Stomach (tissue), 9 donors: ENCODE measurements around the gene HERC4. TPM values are rescaled to one million over a fixed set of nuclear protein-coding genes. Genes with fewer than 3 reads are reported as not detected.

ENCODE experiments used
- DNase-seq, 2 donors: peaks; one replicate each; pipeline versions ENCODE4 v3.0.0 to v3.0.0-alpha.2; 2013 to 2019
- H3K27ac ChIP-seq, 5 donors: fragments of 200-600 bp in 4 of 5; sonication (generic) in 4 of 5; one replicate each; pipeline ENCODE4 v1.5.1; 2013 to 2019; ENCODE audit warnings: mild to moderate bottlenecking in 1 of 5, moderate library complexity in 1 of 5
- H3K27me3 ChIP-seq, 3 donors: fragments of 200-600 bp; sonication (generic); one replicate each; pipeline ENCODE4 v1.5.1; 2017 to 2019; ENCODE audit warnings: mixed run types in 1 of 3
- H3K36me3 ChIP-seq, 4 donors: fragments of 200-600 bp; sonication (generic); 1 replicate in 3 of 4; 2 replicates in 1 of 4; pipeline ENCODE4 v1.5.1; 2016 to 2019
- H3K4me1 ChIP-seq, 4 donors: fragments of 200-600 bp; sonication (generic); one replicate each; pipeline ENCODE4 v1.5.1; 2016 to 2019
- H3K4me3 ChIP-seq, 4 donors: fragments of 200-600 bp; sonication (generic) in 3 of 4; one replicate each; pipeline ENCODE4 v1.5.1; 2016 to 2019; ENCODE audit warnings: mild to moderate bottlenecking in 1 of 4
- H3K9me3 ChIP-seq, 4 donors: fragments of 200-600 bp; sonication (generic); one replicate each; pipeline ENCODE4 v1.5.1; 2016 to 2019
- CTCF ChIP-seq, 7 experiments: fragments of 450-650 bp in 4 of 7; fragments of 200-600 bp in 3 of 7; sonication (generic) in 3 of 7; IDR thresholded peaks; one replicate each; pipeline ENCODE4 v1.5.1; 2016 to 2019; ENCODE audit warnings: antibody characterized with exemption in 7 of 7, control low read depth in 2 of 7, mild to moderate bottlenecking in 1 of 7
- EP300 ChIP-seq: sonication (generic); formaldehyde crosslinking; IDR thresholded peaks from one replicate; pipeline ENCODE4 v1.6.1; 2017; ENCODE audit warnings: antibody characterized with exemption
- POLR2A ChIP-seq, 4 donors: fragments of 450-650 bp; IDR thresholded peaks; one replicate each; pipeline ENCODE4 v1.6.1; 2016; ENCODE audit warnings: antibody characterized with exemption in 4 of 4, control low read depth in 2 of 4, mild to moderate bottlenecking in 1 of 4, moderate library complexity in 1 of 4
- POLR2AphosphoS5 ChIP-seq, 3 donors: sonication (generic); formaldehyde crosslinking; IDR thresholded peaks; one replicate each; pipeline ENCODE4 v1.6.1; 2016; ENCODE audit warnings: antibody characterized with exemption in 3 of 3
- WGBS, 5 donors: extraction: QIAGEN DNeasy Blood & Tissue Kit in 3 of 5; methylation state at CpG; one replicate each; pipeline versions ENCODE4 v1.1.5 to v1.1.7; 2013 to 2018; 5-methylcytosine and 5-hydroxymethylcytosine counted together
- intact Hi-C: fragments of 100-400 bp; cut with DNase I; formaldehyde crosslinking; loops from one replicate; pipeline ENCODE4 v1.15.1; 2023; ENCODE audit warnings: low total_unique reads
- polyA plus RNA-seq, 3 donors: library from polyadenylated mRNA; stranded (reverse); fragments of 200-250 nt; gene quantifications; one replicate each; pipeline ENCODE4 v1.2.3, GENCODE V29; 2013
- total RNA-seq, 5 donors: library from RNA; depleted of rRNA; stranded (reverse); fragments of >200 nt; gene quantifications; one replicate each; pipeline versions ENCODE4 v1.1.0 to v1.2.3, GENCODE V29; 2014 to 2016
- donor health status: healthy with polysubstance abuse.
- donor health status: Bipolar disorder and iron deficiency.
- donor health status: healthy.

Gene HERC4
- total and polyA plus RNA-seq, 8 donors = 5.8 to 116 (median 14.4) TPM

DNA sequence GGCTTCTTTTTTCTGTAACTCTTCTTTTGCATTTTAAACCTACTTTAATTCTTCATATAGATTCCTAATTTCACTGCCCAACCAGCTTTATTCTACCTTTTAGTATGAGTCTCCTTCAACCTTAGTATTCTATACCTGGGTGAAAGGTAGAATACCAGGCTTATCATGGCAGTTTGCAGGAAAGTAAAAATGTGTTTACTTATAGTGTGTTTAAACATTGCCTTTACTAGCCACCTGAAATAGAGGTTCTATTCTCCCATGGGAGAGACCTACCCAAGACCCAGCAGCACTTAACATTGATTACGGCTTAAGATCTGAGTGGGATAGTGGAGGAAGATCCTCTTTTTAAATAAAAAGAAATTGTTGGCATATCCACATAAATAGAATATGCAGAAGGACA lies 32.6 kb upstream of the HERC4 start:
- H3K27me3 ChIP-seq = no peaks in the 10 kb centered on the region
- H3K27ac ChIP-seq = peak overlapping the region in 1 of 5 donors; percentile 52
- 29 to 68% (median 59%) methylated on average over 1 of the region's 1 CpG for WGBS, 5 donors
- no peak overlapping the region for H3K4me3 ChIP-seq
- TF ChIP-seq EP300 = no peak
- no peak for TF ChIP-seq POLR2A (IDR thresholded peaks at IDR 0.05)
- no peak for TF ChIP-seq CTCF (IDR thresholded peaks at IDR 0.05)
- TF ChIP-seq POLR2AphosphoS5 (IDR thresholded peaks at IDR 0.05) = no peak
- H3K9me3 ChIP-seq = no peaks in the 10 kb centered on the region
- peaks cover 0 to 17% (median 4%) of the 10 kb centered on the region in 4 donors for H3K4me1 ChIP-seq
- intact Hi-C loops = no loop called here
- H3K36me3 ChIP-seq = no peaks in the 10 kb centered on the region
- peak in 1 of 2 donors; percentile 43 for DNase-seq

DNA sequence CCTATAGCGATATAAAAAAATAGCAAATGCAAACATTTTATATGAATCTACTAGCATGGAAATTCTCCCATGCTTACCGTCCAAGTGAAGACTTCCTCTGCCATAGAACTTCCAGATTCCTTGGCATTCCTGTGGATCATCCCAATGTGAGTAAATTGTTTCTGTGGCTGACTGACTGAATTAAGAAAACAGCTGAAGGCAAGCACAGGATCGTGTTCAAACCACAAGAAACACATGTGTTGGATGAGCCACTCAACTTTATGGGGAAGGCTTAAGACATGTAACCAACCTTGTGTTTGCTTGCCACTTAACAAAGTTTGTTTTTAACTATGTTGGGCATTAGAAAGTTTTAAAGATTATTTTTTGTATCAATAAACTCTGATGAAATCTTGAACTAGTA lies 31.6 kb upstream of the HERC4 start:
- H3K4me3 ChIP-seq = no peak overlapping the region
- DNase-seq = no peak
- WGBS, 5 donors = 47 to 65% (median 59%) methylated on average over 3 of the region's 3 CpGs
- intact Hi-C loops = no loop called here
- no peak overlapping the region for H3K27ac ChIP-seq
- H3K36me3 ChIP-seq = no peaks in the 10 kb centered on the region
- no peaks in the 10 kb centered on the region for H3K9me3 ChIP-seq
- H3K4me1 ChIP-seq = peaks cover 0 to 17% (median 7%) of the 10 kb centered on the region in 4 donors
- TF ChIP-seq POLR2AphosphoS5 (IDR thresholded peaks at IDR 0.05) (no peak), CTCF (IDR thresholded peaks at IDR 0.05) (no peak), POLR2A (IDR thresholded peaks at IDR 0.05) (no peak), EP300 (no peak)
- no peaks in the 10 kb centered on the region for H3K27me3 ChIP-seq

DNA sequence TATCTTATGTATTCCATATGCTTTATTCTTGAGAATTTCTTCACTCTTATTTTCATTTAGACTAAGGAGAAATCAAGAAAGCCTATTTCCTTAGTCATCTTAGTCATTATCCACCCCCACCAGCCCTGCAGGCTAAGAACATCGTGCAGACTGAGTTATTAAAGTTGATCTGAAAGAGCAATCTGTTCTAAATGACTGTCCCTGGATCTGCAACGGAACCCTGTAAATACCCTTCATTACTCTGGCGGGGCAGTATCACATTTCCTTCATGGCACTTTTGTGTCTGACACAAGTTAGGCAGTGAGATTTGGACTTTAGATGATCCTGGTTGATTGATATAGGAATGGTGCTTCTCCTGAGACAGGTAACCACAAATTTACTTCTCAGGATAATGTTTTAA lies 30.7 kb upstream of the HERC4 start:
- no peak overlapping the region for H3K27ac ChIP-seq
- no peaks in the 10 kb centered on the region for H3K9me3 ChIP-seq
- H3K36me3 ChIP-seq = no peaks in the 10 kb centered on the region
- TF ChIP-seq CTCF (IDR thresholded peaks at IDR 0.05) (no peak), EP300 (no peak), POLR2A (IDR thresholded peaks at IDR 0.05) (no peak), POLR2AphosphoS5 (IDR thresholded peaks at IDR 0.05) (no peak)
- 64 to 74% (median 71%) methylated on average over 3 of the region's 3 CpGs for WGBS, 5 donors
- intact Hi-C loops = no loop called here
- H3K4me1 ChIP-seq = peaks cover 0 to 17% (median 7%) of the 10 kb centered on the region in 4 donors
- no peak overlapping the region for H3K4me3 ChIP-seq
- DNase-seq = no peak
- H3K27me3 ChIP-seq = no peaks in the 10 kb centered on the region

DNA sequence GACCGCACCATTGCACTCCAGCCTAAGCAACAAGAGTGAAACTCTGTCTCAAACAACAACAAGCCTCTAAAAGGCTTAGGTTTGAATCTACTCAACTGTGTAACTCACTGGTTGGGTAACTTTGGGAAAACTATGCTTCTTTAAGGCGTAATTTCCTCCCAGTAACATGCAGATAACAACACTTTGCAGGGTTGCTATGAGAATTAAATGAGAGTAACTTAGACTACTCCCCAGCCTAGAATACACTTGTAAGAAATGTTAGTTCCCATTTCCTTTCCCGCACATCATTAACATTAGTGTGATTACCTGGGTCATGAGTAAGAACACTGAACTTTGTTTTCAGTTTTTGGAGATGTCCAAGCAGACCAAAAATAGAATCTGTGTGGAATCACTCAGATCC lies 28.8 kb upstream of the HERC4 start:
- H3K27me3 ChIP-seq = no peaks in the 10 kb centered on the region
- WGBS, 5 donors = 83 to 99% (median 98%) methylated on average over 3 of the region's 3 CpGs
- no peak overlapping the region for H3K27ac ChIP-seq
- TF ChIP-seq POLR2AphosphoS5 (IDR thresholded peaks at IDR 0.05) = no peak
- DNase-seq = no peak
- no peaks in the 10 kb centered on the region for H3K36me3 ChIP-seq
- intact Hi-C loops = no loop called here
- H3K4me1 ChIP-seq = peaks cover 0 to 9% (median 6%) of the 10 kb centered on the region in 4 donors
- H3K9me3 ChIP-seq = no peaks in the 10 kb centered on the region
- H3K4me3 ChIP-seq = no peak overlapping the region

DNA sequence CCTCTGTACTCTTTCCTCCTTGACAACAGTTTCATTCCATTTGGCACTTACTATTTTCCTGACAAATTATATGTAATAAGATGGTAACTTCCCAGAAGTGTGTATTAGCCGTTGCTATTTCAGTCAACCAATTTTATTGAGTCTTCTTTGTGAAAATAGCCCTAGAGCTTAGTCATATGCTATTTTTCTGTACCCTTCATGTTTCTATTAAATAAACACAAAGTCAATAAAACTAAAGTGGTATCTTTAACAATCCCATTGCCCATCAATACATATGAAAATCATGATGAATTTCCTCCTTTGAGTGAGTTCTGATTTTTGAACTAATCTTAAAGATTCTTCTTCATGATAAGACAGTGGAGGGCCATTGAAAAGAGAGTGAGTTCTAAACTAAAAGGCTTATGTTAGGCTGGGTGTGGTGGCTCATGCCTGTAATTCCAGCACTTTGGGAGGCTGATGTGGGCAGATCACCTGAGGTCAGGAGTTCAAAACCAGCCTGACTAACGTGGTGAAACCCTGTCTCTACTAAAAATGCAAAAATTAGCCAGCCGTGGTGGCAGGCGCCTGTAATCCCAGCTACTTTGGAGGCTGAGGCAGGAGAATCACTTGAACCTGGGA lies 28.3 kb upstream of the HERC4 start:
- intact Hi-C loops = no loop called here
- no peak for DNase-seq
- H3K36me3 ChIP-seq = no peaks in the 10 kb centered on the region
- peaks cover 0 to 9% (median 6%) of the 10 kb centered on the region in 4 donors for H3K4me1 ChIP-seq
- 72 to 86% (median 81%) methylated on average over 4 of the region's 4 CpGs for WGBS, 5 donors
- H3K27me3 ChIP-seq = no peaks in the 10 kb centered on the region
- no peaks in the 10 kb centered on the region for H3K9me3 ChIP-seq
- TF ChIP-seq EP300 (no peak), POLR2A (IDR thresholded peaks at IDR 0.05) (no peak), POLR2AphosphoS5 (IDR thresholded peaks at IDR 0.05) (no peak), CTCF (IDR thresholded peaks at IDR 0.05) (no peak)
- H3K4me3 ChIP-seq = no peak overlapping the region
- H3K27ac ChIP-seq = no peak overlapping the region
